Astrocyte (in vitro differentiated cells and primary cell): ENCODE results near the gene VAV2. TPM values are rescaled to one million over a fixed set of nuclear protein-coding genes. Genes with fewer than 3 reads are reported as not detected.

Experiments used
- DNase-seq: peaks from one replicate; pipeline ENCODE4 v3.0.0-alpha.2; 2010; ENCODE audit warnings: low read depth
- FAIRE-seq: peaks from 2 replicates; lab custom pipeline; 2011; peaks lifted over from hg19 to GRCh38; lab: Jason Lieb, UNC
- H2AFZ ChIP-seq: 2 replicates; pipeline ENCODE4 v1.6.0; 2012; ENCODE audit warnings: low read depth, low read length, inconsistent platforms
- H3K27ac ChIP-seq: 2 replicates; pipeline ENCODE4 v1.5.1; 2011; ENCODE audit warnings: low read depth, low read length, inconsistent platforms
- H3K27me3 ChIP-seq: 2 replicates; pipeline ENCODE4 v1.6.0; 2011; ENCODE audit warnings: low read length, inconsistent platforms; ENCODE audit not compliant: insufficient read depth
- H3K36me3 ChIP-seq: 2 replicates; pipeline ENCODE4 v1.5.1; 2011; ENCODE audit warnings: low read length, inconsistent platforms; ENCODE audit not compliant: insufficient read depth
- H3K4me1 ChIP-seq: 2 replicates; pipeline ENCODE4 v1.5.1; 2011; ENCODE audit warnings: low read length, inconsistent platforms; ENCODE audit not compliant: insufficient read depth
- H3K4me2 ChIP-seq: 2 replicates; pipeline ENCODE4 v1.6.0; 2012; ENCODE audit warnings: low read length, inconsistent platforms
- H3K4me3 ChIP-seq: 2 replicates; pipeline ENCODE4 v1.5.1; 2011; ENCODE audit warnings: low read depth, mild to moderate bottlenecking, low read length, inconsistent platforms; ENCODE audit not compliant: insufficient read depth
- H3K79me2 ChIP-seq: 2 replicates; pipeline ENCODE4 v1.6.0; 2012; ENCODE audit warnings: mild to moderate bottlenecking, low read length, inconsistent platforms; ENCODE audit not compliant: insufficient read depth
- H3K9ac ChIP-seq: 2 replicates; pipeline ENCODE4 v1.6.0; 2012; ENCODE audit warnings: mild to moderate bottlenecking, low read length, inconsistent platforms
- H3K9me3 ChIP-seq: 2 replicates; pipeline ENCODE4 v1.5.1; 2012; ENCODE audit warnings: low read depth, mild to moderate bottlenecking, low read length, inconsistent platforms; ENCODE audit not compliant: insufficient read depth
- H4K20me1 ChIP-seq: 2 replicates; pipeline ENCODE4 v1.6.0; 2012; ENCODE audit warnings: low read length, inconsistent platforms; ENCODE audit not compliant: insufficient read depth
- H3K27ac Mint-ChIP-seq: one replicate; pipeline ENCODE4 v1.8.0; 2021; ENCODE audit warnings: mild to moderate bottlenecking, mixed read lengths; ENCODE audit not compliant: unreplicated experiment
- H3K27me3 Mint-ChIP-seq: one replicate; pipeline ENCODE4 v1.8.0; 2021; ENCODE audit warnings: low read depth, mixed read lengths; ENCODE audit not compliant: unreplicated experiment
- H3K36me3 Mint-ChIP-seq: one replicate; pipeline ENCODE4 v1.8.0; 2021; ENCODE audit warnings: low read depth, mixed read lengths; ENCODE audit not compliant: unreplicated experiment
- H3K4me1 Mint-ChIP-seq: one replicate; pipeline ENCODE4 v1.8.0; 2021; ENCODE audit warnings: low read depth, mixed read lengths; ENCODE audit not compliant: unreplicated experiment
- H3K4me3 Mint-ChIP-seq: one replicate; pipeline ENCODE4 v1.8.0; 2021; ENCODE audit warnings: mild to moderate bottlenecking, moderate library complexity, mixed read lengths; ENCODE audit not compliant: unreplicated experiment
- H3K9me3 Mint-ChIP-seq: one replicate; pipeline ENCODE4 v1.8.0; 2021; ENCODE audit warnings: mild to moderate bottlenecking, mixed read lengths; ENCODE audit not compliant: unreplicated experiment
- EZH2 ChIP-seq: IDR thresholded peaks from 2 replicates; pipeline ENCODE4 v1.6.1; 2012; ENCODE audit warnings: mild to moderate bottlenecking, low read length, inconsistent platforms; ENCODE audit not compliant: insufficient read depth
- total RNA-seq: library from RNA; stranded (reverse); gene quantifications from 2 replicates; pipeline ENCODE4 v1.2.1, GENCODE V29; 2021
- TF ChIP-seq, protein P1 (sequence below): IDR thresholded peaks from 2 replicates; pipeline ENCODE4 v1.5.1; 2011; ENCODE audit warnings: low read depth, mild to moderate bottlenecking, inconsistent platforms, low read length, moderate library complexity; ENCODE audit not compliant: insufficient read depth

The VAV2 gene
- total RNA-seq, 1 donor from 2014 or later: 36.5 TPM

GRCh38 chr9:133982971-133983720 lies 9.0 kb downstream of the VAV2 start:
- Histone ChIP-seq H3K4me1 (peaks cover 15% of the 10 kb centered on the region), H3K9me3 (no peaks in the 10 kb centered on the region), H3K27me3 (no peaks in the 10 kb centered on the region), H3K36me3 (peaks cover 2% of the 10 kb centered on the region), H3K4me2 (no peak overlapping the region), H3K79me2 (peaks cover 98% of the 10 kb centered on the region), H4K20me1 (peaks cover 98% of the 10 kb centered on the region), H2AFZ (no peak overlapping the region), H3K9ac (no peak overlapping the region), H3K4me3 (no peak overlapping the region), H3K27ac (no peak overlapping the region)
- Mint-ChIP-seq H3K4me1 (peaks cover 8% of the 10 kb centered on the region), H3K27me3 (no peaks in the 10 kb centered on the region), H3K36me3 (peaks cover 9% of the 10 kb centered on the region), H3K4me3 (no peak overlapping the region), H3K9me3 (no peaks in the 10 kb centered on the region), H3K27ac (no peak overlapping the region)
- FAIRE-seq (no peak), DNase-seq (no peak)
- TF ChIP-seq, protein P1, sequence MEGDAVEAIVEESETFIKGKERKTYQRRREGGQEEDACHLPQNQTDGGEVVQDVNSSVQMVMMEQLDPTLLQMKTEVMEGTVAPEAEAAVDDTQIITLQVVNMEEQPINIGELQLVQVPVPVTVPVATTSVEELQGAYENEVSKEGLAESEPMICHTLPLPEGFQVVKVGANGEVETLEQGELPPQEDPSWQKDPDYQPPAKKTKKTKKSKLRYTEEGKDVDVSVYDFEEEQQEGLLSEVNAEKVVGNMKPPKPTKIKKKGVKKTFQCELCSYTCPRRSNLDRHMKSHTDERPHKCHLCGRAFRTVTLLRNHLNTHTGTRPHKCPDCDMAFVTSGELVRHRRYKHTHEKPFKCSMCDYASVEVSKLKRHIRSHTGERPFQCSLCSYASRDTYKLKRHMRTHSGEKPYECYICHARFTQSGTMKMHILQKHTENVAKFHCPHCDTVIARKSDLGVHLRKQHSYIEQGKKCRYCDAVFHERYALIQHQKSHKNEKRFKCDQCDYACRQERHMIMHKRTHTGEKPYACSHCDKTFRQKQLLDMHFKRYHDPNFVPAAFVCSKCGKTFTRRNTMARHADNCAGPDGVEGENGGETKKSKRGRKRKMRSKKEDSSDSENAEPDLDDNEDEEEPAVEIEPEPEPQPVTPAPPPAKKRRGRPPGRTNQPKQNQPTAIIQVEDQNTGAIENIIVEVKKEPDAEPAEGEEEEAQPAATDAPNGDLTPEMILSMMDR: no peak
- no peak for TF ChIP-seq EZH2

DNA sequence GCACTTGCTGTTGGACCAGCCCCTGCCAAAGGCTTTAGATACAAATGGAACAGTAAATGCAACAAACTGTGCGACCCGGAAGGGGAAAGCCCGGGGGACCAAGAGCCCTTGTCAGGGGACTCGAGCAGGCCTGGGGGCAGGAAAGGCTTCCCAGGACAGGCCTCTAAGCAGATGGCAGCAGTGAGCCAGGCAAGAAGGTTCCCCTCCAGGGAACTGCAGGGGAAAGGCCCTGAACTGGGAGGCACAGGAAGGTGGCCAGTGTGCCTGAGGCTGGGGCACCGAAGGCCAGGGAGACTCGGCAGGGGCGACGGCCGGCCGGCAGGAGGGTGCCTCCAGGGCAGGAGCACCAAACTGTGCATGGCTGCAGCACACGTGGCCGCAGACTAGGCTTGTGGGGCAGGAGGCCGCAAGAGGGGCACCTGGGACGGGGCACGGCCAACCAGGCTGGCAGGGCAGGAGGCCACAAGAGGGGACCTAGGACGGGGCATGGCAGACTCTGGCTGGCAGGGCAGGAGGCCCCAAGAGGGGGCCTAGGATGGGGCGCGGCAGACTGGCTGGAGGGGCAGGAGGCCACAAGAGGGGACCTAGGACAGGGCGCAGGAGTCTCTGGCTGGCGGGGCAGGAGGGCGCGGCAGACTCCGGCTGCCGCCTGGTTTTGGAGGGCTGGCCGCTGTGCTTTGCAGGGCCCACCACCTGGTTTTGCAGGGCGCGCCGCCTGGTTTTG lies 10.0 kb downstream of the VAV2 start:
- peaks cover 2% of the 10 kb centered on the region for H3K36me3 ChIP-seq
- DNase-seq (no peak), FAIRE-seq (no peak)
- no peak overlapping the region for H3K4me2 ChIP-seq
- H3K9me3 ChIP-seq: no peaks in the 10 kb centered on the region
- no peak overlapping the region for H3K27ac ChIP-seq
- Mint-ChIP-seq H3K9me3 (no peaks in the 10 kb centered on the region), H3K27me3 (no peaks in the 10 kb centered on the region), H3K4me3 (no peak overlapping the region), H3K27ac (no peak overlapping the region), H3K36me3 (peaks cover 11% of the 10 kb centered on the region), H3K4me1 (peaks cover 6% of the 10 kb centered on the region)
- H3K9ac ChIP-seq: no peak overlapping the region
- H3K4me3 ChIP-seq: no peak overlapping the region
- H2AFZ ChIP-seq: no peak overlapping the region
- H3K79me2 ChIP-seq: peaks cover 98% of the 10 kb centered on the region
- TF ChIP-seq, protein P1: no peak
- no peak for TF ChIP-seq EZH2
- H4K20me1 ChIP-seq: peaks cover 98% of the 10 kb centered on the region
- no peaks in the 10 kb centered on the region for H3K27me3 ChIP-seq
- H3K4me1 ChIP-seq: peaks cover 15% of the 10 kb centered on the region

DNA sequence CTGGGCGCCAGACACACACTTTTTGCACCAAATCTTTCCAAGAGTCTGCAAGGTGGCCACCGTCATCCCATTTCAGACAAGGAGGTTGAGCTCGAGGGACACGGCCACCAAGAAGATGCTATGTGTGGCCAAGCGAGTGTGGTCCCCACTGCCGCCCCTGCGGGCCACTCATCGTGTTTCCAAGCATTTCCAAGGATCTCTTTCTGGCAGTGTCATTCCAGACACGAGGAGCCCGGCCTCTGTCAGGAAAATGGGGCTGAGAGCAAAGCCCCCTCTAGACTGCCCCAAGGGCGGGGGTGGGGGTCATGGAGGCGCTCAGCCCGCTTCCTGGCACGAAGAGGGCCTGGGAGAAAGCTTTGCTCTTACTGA lies 10.6 kb downstream of the VAV2 start:
- H3K36me3 ChIP-seq: peaks cover 2% of the 10 kb centered on the region
- peaks cover 98% of the 10 kb centered on the region for H3K79me2 ChIP-seq
- H3K4me2 ChIP-seq: no peak overlapping the region
- no peaks in the 10 kb centered on the region for H3K9me3 ChIP-seq
- Mint-ChIP-seq H3K27me3 (no peaks in the 10 kb centered on the region), H3K27ac (no peak overlapping the region), H3K36me3 (peaks cover 11% of the 10 kb centered on the region), H3K4me1 (peaks cover 4% of the 10 kb centered on the region), H3K4me3 (no peak overlapping the region), H3K9me3 (no peaks in the 10 kb centered on the region)
- TF ChIP-seq, protein P1: no peak
- no peak for TF ChIP-seq EZH2
- peaks cover 15% of the 10 kb centered on the region for H3K4me1 ChIP-seq
- H2AFZ ChIP-seq: no peak overlapping the region
- H3K4me3 ChIP-seq: no peak overlapping the region
- no peak overlapping the region for H3K27ac ChIP-seq
- no peaks in the 10 kb centered on the region for H3K27me3 ChIP-seq
- DNase-seq (no peak), FAIRE-seq (no peak)
- H4K20me1 ChIP-seq: peaks cover 99% of the 10 kb centered on the region
- no peak overlapping the region for H3K9ac ChIP-seq
